Measurements from ENCODE around the gene ACAD11. TPM values are rescaled to one million over a fixed set of nuclear protein-coding genes. Genes with fewer than 3 reads are reported as not detected.

Gene ACAD11
- 48.4 TPM in 2 replicates for total RNA-seq

DNA sequence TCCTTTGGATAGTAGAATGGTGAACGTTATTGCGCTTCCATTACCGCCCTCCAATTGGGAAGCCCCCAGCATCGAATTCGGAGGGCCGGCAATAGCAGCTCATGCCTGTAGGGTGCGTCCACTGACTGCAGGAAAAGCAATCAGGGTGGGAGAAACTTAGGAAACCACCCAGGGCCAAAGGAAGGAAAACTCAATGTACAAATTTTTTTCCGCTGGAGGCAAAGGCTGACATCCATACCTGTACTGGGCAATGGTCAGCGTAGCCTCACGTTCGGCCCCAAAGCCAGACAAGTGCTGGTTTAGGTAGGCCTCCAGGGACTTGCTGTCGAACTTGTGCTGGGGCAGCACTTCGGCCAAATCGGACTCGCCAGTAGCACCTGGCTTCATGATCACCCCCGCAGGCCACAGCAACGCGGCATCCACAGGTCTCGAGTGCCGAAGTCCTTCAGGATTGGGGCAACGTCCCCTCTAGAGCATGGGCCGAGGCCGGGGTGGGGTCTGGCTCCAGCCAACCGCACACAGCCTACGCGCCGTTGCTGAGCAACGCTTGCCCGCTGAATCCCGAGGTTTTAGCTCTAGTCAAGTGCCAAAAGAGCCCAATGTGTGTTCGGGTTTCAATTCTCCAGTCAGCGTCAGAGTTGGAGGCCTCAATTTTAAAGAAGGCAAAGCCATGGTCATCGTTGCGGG lies at the start of gene ACAD11:
ACAD11 (minus strand) TSS at position 445 of the 687 bp plus-strand sequence; CDS start at position 387, 58 bp downstream.

DNA sequence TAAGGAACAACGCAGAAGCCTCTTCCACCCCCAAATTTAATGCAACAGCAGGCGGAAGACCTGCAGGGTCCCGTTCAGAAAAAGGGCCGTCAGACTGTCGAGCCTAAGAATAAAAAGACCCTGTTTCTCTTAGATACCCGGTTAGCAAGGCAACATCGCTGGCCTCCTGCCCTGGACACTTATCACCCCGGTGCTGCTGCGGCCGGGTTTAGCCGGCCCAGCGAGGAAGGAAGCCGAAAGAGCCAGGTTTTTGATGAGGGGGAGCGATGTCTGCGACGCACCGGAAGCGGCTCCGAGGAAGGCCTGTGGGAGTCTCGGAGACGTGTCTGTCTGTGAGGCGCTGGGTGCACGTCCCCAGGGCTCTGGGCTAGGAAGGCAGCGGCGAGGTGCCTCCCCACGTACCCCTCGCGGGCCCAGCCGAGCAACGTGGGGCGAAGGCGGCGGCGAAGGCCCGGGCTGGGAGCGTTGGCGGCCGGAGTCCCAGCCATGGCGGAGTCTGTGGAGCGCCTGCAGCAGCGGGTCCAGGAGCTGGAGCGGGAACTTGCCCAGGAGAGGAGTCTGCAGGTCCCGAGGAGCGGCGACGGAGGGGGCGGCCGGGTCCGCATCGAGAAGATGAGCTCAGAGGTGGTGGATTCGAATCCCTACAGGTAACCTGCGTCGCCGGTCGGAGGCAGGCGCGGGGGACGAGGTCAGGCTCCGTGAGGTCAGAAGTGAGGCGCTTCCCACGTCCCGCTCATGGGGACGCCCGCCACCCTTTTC lies 622 bp upstream of the ACAD11 start, which contains the start of gene UBA5:
UBA5 (plus strand) TSS at position 278 of the 759 bp plus-strand sequence; CDS start at position 487, 209 bp downstream.

DNA sequence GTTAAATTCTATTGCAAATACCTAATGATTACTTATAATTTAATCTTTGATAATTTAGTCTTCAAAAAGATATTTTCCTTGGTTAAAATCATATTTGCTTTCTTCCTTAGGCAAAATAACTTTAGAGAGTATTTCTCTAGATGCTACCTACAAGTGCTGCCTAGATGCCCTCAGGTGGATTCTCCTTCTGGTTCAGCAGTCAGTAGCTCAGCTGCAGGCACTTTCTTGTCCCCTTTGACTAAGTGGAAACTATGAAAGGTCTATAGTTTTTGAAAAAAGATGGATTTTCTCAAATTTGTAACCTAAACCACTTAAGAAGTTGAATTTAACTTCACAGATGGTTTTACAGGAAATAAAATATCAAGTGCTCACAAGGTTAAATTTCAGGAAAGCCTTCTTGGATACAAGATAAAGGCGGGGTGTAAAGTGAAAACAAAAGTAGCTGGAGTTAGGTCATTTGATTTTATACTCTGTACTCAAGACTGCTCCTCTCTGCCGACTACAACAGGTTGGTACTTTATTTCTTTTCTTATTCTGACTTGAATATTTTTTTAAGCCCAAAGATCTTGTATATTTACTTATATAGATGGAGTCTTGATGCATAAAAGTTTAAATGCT lies 62.7 kb downstream of the ACAD11 start, which contains the start of gene ACKR4:
ACKR4 (plus strand) TSS at position 455 of the 618 bp plus-strand sequence. CDS start 3,128 bp downstream, outside the sequence.

Other genes with a start within 250 kb of the ACAD11 start
- gene DNAJC13, start 242.3 kb downstream of the ACAD11 start, total RNA-seq, result 62.7 and 95.3 TPM in 2 replicates
- under 0.01 TPM in 1 of 2 replicates, not detected in the other for gene ACKR4, start 62.5 kb downstream of the ACAD11 start, total RNA-seq
- gene UBA5, start 520 bp upstream of the ACAD11 start, total RNA-seq, result 36.2 and 44.8 TPM in 2 replicates
- 36.2 and 45.8 TPM in 2 replicates for gene NPHP3, start 62.6 kb upstream of the ACAD11 start, total RNA-seq

Measured in smooth muscle cell of the umbilical artery (primary cell).